Neural cell (in vitro differentiated cells): ENCODE measurements around the gene NPAS3. TPM values are rescaled to one million over a fixed set of nuclear protein-coding genes. Genes with fewer than 3 reads are reported as not detected.

Experiments
- H2AFZ ChIP-seq: fragments of 200-600, 300-800 bp; sonication (generic), shearing (Covaris generic); 2 replicates; pipeline ENCODE4 v1.6.0; 2014; ENCODE audit warnings: low read depth, mild to moderate bottlenecking, antibody characterized with exemption, low read length, moderate library complexity
- H3F3A ChIP-seq: fragments of 200-600 bp; shearing (Covaris generic); 2 replicates; pipeline ENCODE4 v1.6.1; 2016; ENCODE audit warnings: mild to moderate bottlenecking, moderate library complexity, mixed read lengths, antibody characterized with exemption, low read length; ENCODE audit not compliant: insufficient read depth, poor library complexity, severe bottlenecking
- H3K27ac ChIP-seq: fragments of 200-600, 300-800 bp; sonication (generic), shearing (Covaris generic); 2 replicates; pipeline ENCODE4 v1.5.1; 2014; ENCODE audit warnings: mild to moderate bottlenecking, low read length, moderate library complexity
- H3K27me3 ChIP-seq: fragments of 300-800, 200-600 bp; sonication (generic), shearing (Covaris generic); 2 replicates; pipeline ENCODE4 v1.6.0; 2014; ENCODE audit warnings: mild to moderate bottlenecking, low read depth, low read length, moderate library complexity; ENCODE audit not compliant: insufficient read depth
- H3K36me3 ChIP-seq: fragments of 300-800, 200-600 bp; sonication (generic), shearing (Covaris generic); 2 replicates; pipeline ENCODE4 v1.5.1; 2014; ENCODE audit warnings: mild to moderate bottlenecking, antibody characterized with exemption, low read length, moderate library complexity; ENCODE audit not compliant: insufficient read depth
- H3K4me2 ChIP-seq: fragments of 300-800, 200-600 bp; sonication (generic), shearing (Covaris generic); 2 replicates; pipeline ENCODE4 v1.6.0; 2014; ENCODE audit warnings: mild to moderate bottlenecking, low read length
- H3K4me3 ChIP-seq: fragments of 300-800, 200-600 bp; sonication (generic), shearing (Covaris generic); 2 replicates; pipeline ENCODE4 v1.5.1; 2014; ENCODE audit warnings: mild to moderate bottlenecking, low read length, moderate library complexity
- H3K79me2 ChIP-seq: fragments of 200-600 bp; shearing (Covaris generic); replicated peaks from 2 replicates; pipeline ENCODE4 v1.6.0; 2014; ENCODE audit warnings: mild to moderate bottlenecking, low read length, moderate library complexity; ENCODE audit not compliant: insufficient read depth
- H3K9ac ChIP-seq: fragments of 300-800, 200-600 bp; sonication (generic), shearing (Covaris generic); 2 replicates; pipeline ENCODE4 v1.6.1; 2016; ENCODE audit warnings: mild to moderate bottlenecking, low read length, mixed read lengths
- H3K9me2 ChIP-seq: fragments of 200-600 bp; shearing (Covaris generic); 2 replicates; pipeline ENCODE4 v1.6.1; 2016; ENCODE audit warnings: mild to moderate bottlenecking, low read length, mixed read lengths; ENCODE audit not compliant: insufficient read depth
- H3K9me3 ChIP-seq: fragments of 200-600, 300-800 bp; sonication (generic), shearing (Covaris generic); 2 replicates; pipeline ENCODE4 v1.6.1; 2016; ENCODE audit warnings: mild to moderate bottlenecking, mixed run types, low read length, moderate library complexity, mixed read lengths
- H4K20me1 ChIP-seq: fragments of 200-600 bp; shearing (Covaris generic); 2 replicates; pipeline ENCODE4 v1.6.1; 2016; ENCODE audit warnings: mild to moderate bottlenecking, mixed run types; ENCODE audit not compliant: insufficient read depth
- CTCF ChIP-seq: fragments of 450-650 bp; IDR thresholded peaks from 2 replicates; pipeline ENCODE4 v1.5.1; 2014; ENCODE audit warnings: antibody characterized with exemption, mild to moderate bottlenecking, moderate library complexity; ENCODE audit not compliant: poor library complexity, severe bottlenecking
- EP300 ChIP-seq: fragments of 450-650 bp; conservative IDR thresholded peaks from 2 replicates; pipeline ENCODE4 v1.6.1; 2014; ENCODE audit warnings: antibody characterized with exemption, mild to moderate bottlenecking, moderate library complexity; ENCODE audit not compliant: poor library complexity, severe bottlenecking
- EZH2 ChIP-seq: fragments of 200-600, 300-800 bp; shearing (Covaris generic), sonication (generic); IDR thresholded peaks from 2 replicates; pipeline ENCODE4 v1.6.1; 2014; ENCODE audit warnings: antibody characterized with exemption, low read length, borderline replicate concordance, mild to moderate bottlenecking; ENCODE audit not compliant: insufficient read depth, poor library complexity, severe bottlenecking
- MXI1 ChIP-seq: fragments of 450-650 bp; conservative IDR thresholded peaks from 2 replicates; pipeline ENCODE4 v1.6.1; 2014; ENCODE audit warnings: antibody characterized with exemption, mild to moderate bottlenecking; ENCODE audit not compliant: poor library complexity, severe bottlenecking
- POLR2AphosphoS5 ChIP-seq: IDR thresholded peaks from 2 replicates; pipeline ENCODE4 v1.6.1; 2012
- RAD21 ChIP-seq: fragments of 450-650 bp; conservative IDR thresholded peaks from 2 replicates; pipeline ENCODE4 v1.6.1; 2014; ENCODE audit warnings: antibody characterized with exemption, mild to moderate bottlenecking, moderate library complexity
- REST ChIP-seq: IDR thresholded peaks from 2 replicates; pipeline ENCODE4 v1.6.1; 2012; ENCODE audit warnings: borderline replicate concordance
- SMC3 ChIP-seq: fragments of 450-650 bp; conservative IDR thresholded peaks from 2 replicates; pipeline ENCODE4 v1.6.1; 2014; ENCODE audit warnings: antibody characterized with exemption, mild to moderate bottlenecking, moderate library complexity; ENCODE audit not compliant: poor library complexity
- TAF1 ChIP-seq: IDR thresholded peaks from 2 replicates; pipeline ENCODE4 v1.6.1; 2012; ENCODE audit warnings: low read depth
- polyA plus RNA-seq: library from polyadenylated mRNA; depleted of rRNA; stranded (reverse); fragments of >200 nt; gene quantifications from 2 replicates; pipeline ENCODE4 v1.2.3, GENCODE V29; 2014

The NPAS3 gene
- polyA plus RNA-seq, 1 donor from 2014 or later: 1.3 TPM

GRCh38 chr14:33774161-33774560 lies 835.5 kb downstream of the NPAS3 start:
- Histone ChIP-seq H3K27ac (no peak overlapping the region), H3K36me3 (no peaks in the 10 kb centered on the region), H2AFZ (no peak overlapping the region), H3K9ac (no peak overlapping the region), H3K9me2 (no peaks in the 10 kb centered on the region), H3K27me3 (no peaks in the 10 kb centered on the region), H3K4me2 (no peak overlapping the region), H3K9me3 (no peaks in the 10 kb centered on the region), H4K20me1 (no peaks in the 10 kb centered on the region), H3K79me2 (no peaks in the 10 kb centered on the region), H3K4me3 (no peak overlapping the region), H3F3A (no peaks in the 10 kb centered on the region)
- TF ChIP-seq SMC3 (no peak), TAF1 (no peak), MXI1 (no peak), EZH2 (no peak), EP300 (no peak), POLR2AphosphoS5 (no peak), REST (no peak), RAD21 (no peak), CTCF (no peak)

GRCh38 chr14:33774723-33775470 lies 836.2 kb downstream of the NPAS3 start:
- Histone ChIP-seq H3F3A (no peaks in the 10 kb centered on the region), H2AFZ (no peak overlapping the region), H3K4me2 (no peak overlapping the region), H3K9me3 (no peaks in the 10 kb centered on the region), H3K9me2 (no peaks in the 10 kb centered on the region), H3K79me2 (no peaks in the 10 kb centered on the region), H3K27ac (no peak overlapping the region), H3K27me3 (no peaks in the 10 kb centered on the region), H3K36me3 (no peaks in the 10 kb centered on the region), H4K20me1 (no peaks in the 10 kb centered on the region), H3K4me3 (no peak overlapping the region), H3K9ac (no peak overlapping the region)
- TF ChIP-seq RAD21: no peak
- no peak for TF ChIP-seq MXI1
- no peak for TF ChIP-seq REST
- TF ChIP-seq EZH2: no peak
- TF ChIP-seq POLR2AphosphoS5: no peak
- TF ChIP-seq SMC3: no peak
- no peak for TF ChIP-seq TAF1
- TF ChIP-seq EP300: no peak
- no peak for TF ChIP-seq CTCF
